ENCODE measurements around the gene RHEB. TPM values are rescaled to one million over a fixed set of nuclear protein-coding genes. Genes with fewer than 3 reads are reported as not detected.

The RHEB gene
- total and polyA plus RNA-seq, 2 experiments from 2014 or later, result 101 to 239 TPM

DNA sequence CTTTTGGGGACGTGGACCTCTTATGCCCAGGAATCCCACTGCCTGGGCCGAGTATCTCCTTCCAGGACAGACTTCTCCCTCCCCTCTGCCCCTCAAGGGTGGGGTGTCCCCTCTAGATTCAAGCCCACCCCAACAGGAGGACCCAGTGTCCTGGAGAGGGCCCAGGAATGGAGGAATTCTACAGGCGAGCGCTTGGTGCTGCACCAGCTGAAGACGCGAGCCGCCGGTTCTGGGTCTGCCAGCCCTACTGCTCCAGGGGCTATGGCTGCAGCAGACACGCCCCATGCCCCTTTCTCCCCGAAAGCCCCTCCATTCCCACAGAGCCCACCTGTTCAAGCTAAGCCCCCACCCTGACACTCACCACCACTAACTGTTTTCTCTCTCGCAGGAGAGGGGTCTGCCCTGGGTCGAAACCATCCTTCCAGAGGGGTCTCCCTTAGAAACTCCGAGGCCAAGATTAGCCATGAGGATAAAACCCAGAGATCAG is 88.4 kb downstream of the RHEB start:
- Histone ChIP-seq H3K4me3 (no peak overlapping the region), H3K79me2 (replicated peaks; ENCODE audit: insufficient read depth) (no peaks in the 10 kb centered on the region), H4K20me1 (replicated peaks; ENCODE audit: insufficient read depth) (no peaks in the 10 kb centered on the region), H3K36me3 (ENCODE audit: insufficient read depth) (no peaks in the 10 kb centered on the region; the same call in 1 of the 2 replicates), H3K4me2 (no peak overlapping the region), H3K27ac (ENCODE audit: low read depth) (no peak overlapping the region), H3K4me1 (ENCODE audit: insufficient read depth) (peaks cover 25% of the 10 kb centered on the region), H3F3A (replicated peaks; ENCODE audit: low read depth) (no peaks in the 10 kb centered on the region), H3K27me3 (ENCODE audit: insufficient read depth) (no peaks in the 10 kb centered on the region), H3K9me2 (ENCODE audit: insufficient read depth) (no peaks in the 10 kb centered on the region), H2AFZ (no peak overlapping the region)
- Mint-ChIP-seq H3K27ac (no peak overlapping the region; the same call in 1 of the 2 replicates), H3K27me3 (ENCODE audit: insufficient read depth, low read depth, poor library complexity) (peaks cover 7% of the 10 kb centered on the region), H3K36me3 (ENCODE audit: low read depth) (no peaks in the 10 kb centered on the region), H3K4me3 (no peak overlapping the region), H3K9me3 (no peaks in the 10 kb centered on the region), H3K4me1 (peaks cover 28% of the 10 kb centered on the region)
- no peak for TF ChIP-seq EZH2phosphoT487 (IDR thresholded peaks at IDR 0.05; ENCODE audit: unreplicated experiment)
- no peak for TF ChIP-seq NANOG (IDR thresholded peaks at IDR 0.05; ENCODE audit: borderline replicate concordance)
- TF ChIP-seq, protein P1, sequence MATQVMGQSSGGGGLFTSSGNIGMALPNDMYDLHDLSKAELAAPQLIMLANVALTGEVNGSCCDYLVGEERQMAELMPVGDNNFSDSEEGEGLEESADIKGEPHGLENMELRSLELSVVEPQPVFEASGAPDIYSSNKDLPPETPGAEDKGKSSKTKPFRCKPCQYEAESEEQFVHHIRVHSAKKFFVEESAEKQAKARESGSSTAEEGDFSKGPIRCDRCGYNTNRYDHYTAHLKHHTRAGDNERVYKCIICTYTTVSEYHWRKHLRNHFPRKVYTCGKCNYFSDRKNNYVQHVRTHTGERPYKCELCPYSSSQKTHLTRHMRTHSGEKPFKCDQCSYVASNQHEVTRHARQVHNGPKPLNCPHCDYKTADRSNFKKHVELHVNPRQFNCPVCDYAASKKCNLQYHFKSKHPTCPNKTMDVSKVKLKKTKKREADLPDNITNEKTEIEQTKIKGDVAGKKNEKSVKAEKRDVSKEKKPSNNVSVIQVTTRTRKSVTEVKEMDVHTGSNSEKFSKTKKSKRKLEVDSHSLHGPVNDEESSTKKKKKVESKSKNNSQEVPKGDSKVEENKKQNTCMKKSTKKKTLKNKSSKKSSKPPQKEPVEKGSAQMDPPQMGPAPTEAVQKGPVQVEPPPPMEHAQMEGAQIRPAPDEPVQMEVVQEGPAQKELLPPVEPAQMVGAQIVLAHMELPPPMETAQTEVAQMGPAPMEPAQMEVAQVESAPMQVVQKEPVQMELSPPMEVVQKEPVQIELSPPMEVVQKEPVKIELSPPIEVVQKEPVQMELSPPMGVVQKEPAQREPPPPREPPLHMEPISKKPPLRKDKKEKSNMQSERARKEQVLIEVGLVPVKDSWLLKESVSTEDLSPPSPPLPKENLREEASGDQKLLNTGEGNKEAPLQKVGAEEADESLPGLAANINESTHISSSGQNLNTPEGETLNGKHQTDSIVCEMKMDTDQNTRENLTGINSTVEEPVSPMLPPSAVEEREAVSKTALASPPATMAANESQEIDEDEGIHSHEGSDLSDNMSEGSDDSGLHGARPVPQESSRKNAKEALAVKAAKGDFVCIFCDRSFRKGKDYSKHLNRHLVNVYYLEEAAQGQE (IDR thresholded peaks at IDR 0.05; ENCODE audit: unreplicated experiment), result no peak
- TF ChIP-seq, protein P2, sequence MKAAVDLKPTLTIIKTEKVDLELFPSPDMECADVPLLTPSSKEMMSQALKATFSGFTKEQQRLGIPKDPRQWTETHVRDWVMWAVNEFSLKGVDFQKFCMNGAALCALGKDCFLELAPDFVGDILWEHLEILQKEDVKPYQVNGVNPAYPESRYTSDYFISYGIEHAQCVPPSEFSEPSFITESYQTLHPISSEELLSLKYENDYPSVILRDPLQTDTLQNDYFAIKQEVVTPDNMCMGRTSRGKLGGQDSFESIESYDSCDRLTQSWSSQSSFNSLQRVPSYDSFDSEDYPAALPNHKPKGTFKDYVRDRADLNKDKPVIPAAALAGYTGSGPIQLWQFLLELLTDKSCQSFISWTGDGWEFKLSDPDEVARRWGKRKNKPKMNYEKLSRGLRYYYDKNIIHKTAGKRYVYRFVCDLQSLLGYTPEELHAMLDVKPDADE (IDR thresholded peaks at IDR 0.05), result no peak
- TF ChIP-seq EZH2 (IDR thresholded peaks at IDR 0.05; ENCODE audit: low read depth, unreplicated experiment), result no peak
- TF ChIP-seq CREB1 (CRISPR knock-in tag; IDR thresholded peaks at IDR 0.05; ENCODE audit: low read depth), result no peak
- no peak for TF ChIP-seq CTCF (conservative IDR thresholded peaks at IDR 0.05; ENCODE audit: low read depth in 2 of 2)
- no peak for TF ChIP-seq JUNB (IDR thresholded peaks at IDR 0.05; ENCODE audit: unreplicated experiment)
- TF ChIP-seq POLR2AphosphoS5 (IDR thresholded peaks at IDR 0.05; ENCODE audit: low read depth), result no peak
- no peak for TF ChIP-seq ZNF114 (CRISPR knock-in tag; IDR thresholded peaks at IDR 0.05)
- DNase-seq (ENCODE audit: low spot score), result no peak
- ATAC-seq, result no peak

Measured in GM23338 (cell line).